AG04450 (cell line): Measurements from ENCODE around the gene ZFP57. TPM values are rescaled to one million over a fixed set of nuclear protein-coding genes. Genes with fewer than 3 reads are reported as not detected.

ENCODE experiments used
- CTCF ChIA-PET: fragments of 300-600, 350-600 bp; formaldehyde crosslinking; extraction: SDS; loops from one replicate; lab custom pipeline; 2022; ENCODE audit warnings: antibody characterized with exemption, inconsistent platforms; lab: Charles Lee
- POLR2A ChIA-PET: fragments of 350-600 bp; formaldehyde crosslinking; extraction: SDS; loops from one replicate; lab custom pipeline; 2021; ENCODE audit warnings: antibody characterized with exemption, inconsistent platforms; lab: Yijun Ruan, JAX
- DNase-seq: peaks from one replicate; pipeline ENCODE4 v3.0.0-alpha.2; 2011; ENCODE audit warnings: low read depth, low spot score
- H3K27ac ChIP-seq: one replicate; pipeline ENCODE4 v1.5.1; 2012; ENCODE audit warnings: low read depth, low read length, control low read depth
- H3K27me3 ChIP-seq: one replicate; pipeline ENCODE4 v1.6.0; 2012; ENCODE audit warnings: low read length; ENCODE audit not compliant: control insufficient read depth, insufficient read depth
- H3K4me3 ChIP-seq: 2 replicates; pipeline ENCODE4 v1.5.1; 2011; ENCODE audit warnings: mild to moderate bottlenecking, low read depth, low read length, control low read depth
- H3K9me3 ChIP-seq: 2 replicates; pipeline ENCODE4 v1.5.1; 2012; ENCODE audit warnings: low read length; ENCODE audit not compliant: control insufficient read depth, insufficient read depth
- CTCF ChIP-seq: IDR thresholded peaks from 2 replicates; pipeline ENCODE4 v1.5.1; 2011; ENCODE audit warnings: low read depth, low read length, control low read depth, inconsistent platforms
- polyA plus RNA-seq: library from polyadenylated mRNA; depleted of rRNA; stranded (reverse); fragments of >200 nt; gene quantifications from 2 replicates; pipeline ENCODE4 v1.2.3, GENCODE V29; 2011

The ZFP57 gene
- polyA plus RNA-seq, 1 experiment: not detected

- Histone ChIP-seq H3K9me3 (peaks cover 6% of the 10 kb centered on the region; the same call in 1 of the 2 replicates), H3K4me3 (no peak overlapping the region), H3K27ac (no peak overlapping the region), H3K27me3 (peaks cover 14% of the 10 kb centered on the region)
- CTCF ChIA-PET: interaction anchor here (1.4 kb wide), 1 partner anchor 75 kb away, joined by 5 read pairs; no protein-coding TSS in a partner anchor
- TF ChIP-seq CTCF: no peak
- POLR2A ChIA-PET: no interaction called here
- no peak for DNase-seq
These were observed 46.7 kb upstream of the ZFP57 start for GRCh38 chr6:29727637-29728036.

GRCh38 chr6:29726571-29727194 is 45.7 kb upstream of the ZFP57 start:
- Histone ChIP-seq H3K27ac (no peak overlapping the region), H3K9me3 (peaks cover 6% of the 10 kb centered on the region; the same call in 1 of the 2 replicates), H3K4me3 (no peak overlapping the region), H3K27me3 (peaks cover 16% of the 10 kb centered on the region)
- ChIA-PET POLR2A (no interaction called here), CTCF (interaction anchor here (1.4 to 1.6 kb wide), 2 partner anchors 12 to 74 kb away, joined by 4 to 5 read pairs; no protein-coding TSS in a partner anchor)
- TF ChIP-seq CTCF: no peak
- no peak for DNase-seq

- CTCF ChIA-PET: interaction anchor here (1.6 kb wide), 1 partner anchor 12 kb away, joined by 4 read pairs; no protein-coding TSS in a partner anchor
- peaks cover 6% of the 10 kb centered on the region; the same call in 1 of the 2 replicates for H3K9me3 ChIP-seq
- POLR2A ChIA-PET: no interaction called here
- no peak overlapping the region for H3K4me3 ChIP-seq
- TF ChIP-seq CTCF: no peak
- H3K27ac ChIP-seq: no peak overlapping the region
- H3K27me3 ChIP-seq: peaks cover 17% of the 10 kb centered on the region
- no peak for DNase-seq
These were observed 45.0 kb upstream of the ZFP57 start for GRCh38 chr6:29726001-29726400.

- CTCF ChIA-PET: no interaction called here
- no peak for TF ChIP-seq CTCF
- Histone ChIP-seq H3K4me3 (no peak overlapping the region), H3K27me3 (peaks cover 17% of the 10 kb centered on the region), H3K27ac (no peak overlapping the region), H3K9me3 (peaks cover 6% of the 10 kb centered on the region; the same call in 1 of the 2 replicates)
- POLR2A ChIA-PET: no interaction called here
- no peak for DNase-seq
These were observed 44.3 kb upstream of the ZFP57 start for GRCh38 chr6:29724937-29725869.
